Adrenal gland (tissue), 12 donors: ENCODE data around the gene DTX1. TPM values are rescaled to one million over a fixed set of nuclear protein-coding genes. Genes with fewer than 3 reads are reported as not detected.
"Not testable (repeated sequence)": the region's sequence is repeated elsewhere in the genome, so short reads cannot be mapped to it uniquely, and the experiment has no call there.

Experiments
- DNase-seq, 7 donors: peaks; one replicate each; pipeline ENCODE4 v3.0.0-alpha.2; 2019 to 2020
- H3K27ac ChIP-seq, 5 donors: fragments of 200-600 bp; sonication (generic) in 4 of 5; 1 replicate in 3 of 5; 2 replicates in 2 of 5; pipeline versions ENCODE4 v1.5.1 to v1.8.0; 2016 to 2020; ENCODE audit warnings: mild to moderate bottlenecking in 1 of 5
- H3K27me3 ChIP-seq: fragments of 200-600 bp; 2 replicates; pipeline ENCODE4 v1.8.0; 2021
- H3K36me3 ChIP-seq, 2 donors: fragments of 200-600 bp; replicated peaks in 1 of 2; 1 replicate in 1 of 2; 2 replicates in 1 of 2; pipeline versions ENCODE4 v1.5.1 to v1.8.0; 2018 to 2022
- H3K4me1 ChIP-seq, 2 donors: fragments of 200-600 bp; replicated peaks in 1 of 2; 1 replicate in 1 of 2; 2 replicates in 1 of 2; pipeline versions ENCODE4 v1.5.1 to v1.8.0; 2018 to 2021
- H3K4me3 ChIP-seq, 4 donors: fragments of 200-600 bp; sonication (generic) in 3 of 4; one replicate each; pipeline ENCODE4 v1.5.1; 2016 to 2018
- H3K9me3 ChIP-seq, 3 donors: fragments of 200-600 bp; sonication (generic) in 1 of 3; replicated peaks in 1 of 3; 1 replicate in 2 of 3; 2 replicates in 1 of 3; pipeline versions ENCODE4 v1.5.1 to v1.8.0; 2016 to 2021
- CTCF ChIP-seq, 6 experiments: fragments of 450-650 bp in 4 of 6; fragments of 200-600 bp in 2 of 6; sonication (generic) in 1 of 6; IDR thresholded peaks; 1 replicate in 5 of 6; 2 replicates in 1 of 6; pipeline versions ENCODE4 v1.5.1 to v1.8.0; 2016 to 2021; ENCODE audit warnings: antibody characterized with exemption in 6 of 6, mild to moderate bottlenecking in 2 of 6, moderate library complexity in 1 of 6
- POLR2A ChIP-seq, 2 donors: fragments of 450-650 bp; IDR thresholded peaks; one replicate each; pipeline ENCODE4 v1.6.1; 2017; ENCODE audit warnings: antibody characterized with exemption in 2 of 2, mild to moderate bottlenecking in 2 of 2, moderate library complexity in 1 of 2
- WGBS, 4 donors: extraction: QIAGEN DNeasy Blood & Tissue Kit in 2 of 4; methylation state at CpG; one replicate each; pipeline versions ENCODE4 v1.1.5 to v1.1.7; 2013 to 2017; 5-methylcytosine and 5-hydroxymethylcytosine counted together
- intact Hi-C, 2 donors: fragments of 100-400 bp; cut with DNase I; formaldehyde crosslinking; loops; one replicate each; pipeline versions ENCODE4 v1.14.1 to v1.15.0; 2022 to 2023
- polyA plus RNA-seq, 3 donors: library from polyadenylated mRNA; stranded (reverse); fragments of 200-250 nt in 2 of 3; fragments of 350-450 nt in 1 of 3; fragmentation: Illumina TruSeq in 1 of 3; extraction: RNeasy Lipid Tissue Mini Kit (QIAGEN cat#74804) in 1 of 3; gene quantifications; one replicate each; pipeline ENCODE4 v1.2.3, GENCODE V29; 2013 to 2014
- total RNA-seq, 9 donors: library from RNA; depleted of rRNA in 4 of 9; stranded (reverse); fragments of >200 nt in 4 of 9; fragments of 120-200 nt in 1 of 9; fragmentation: NEBNext Ultra II Directional in 1 of 9; extraction: Animal tissue kit (Norgen Biotek cat#: 25700) in 1 of 9; gene quantifications; one replicate each; pipeline versions ENCODE4 v1.1.0 to v1.2.4, GENCODE V29; 2013 to 2023
- donor health status: healthy with polysubstance abuse.
- donor health status: Bipolar disorder and iron deficiency.
- donor health status: DM: yes; HTN: yes; CAD: no.
- donor health status: DM: no; HTN: no; CAD: no.
- donor health status: DM: no; HTN: no; CAD: no.
- donor health status: DM: yes; HTN: yes; CAD: no.

Gene DTX1
- total and polyA plus RNA-seq, 12 donors, result 1.3 to 20.0 (median 6.9) TPM

GRCh38 chr12:113137861-113138783, 81.6 kb downstream of the DTX1 start:
- Histone ChIP-seq H3K9me3 (no peaks in the 10 kb centered on the region), H3K36me3 (no peaks in the 10 kb centered on the region), H3K27ac (peak overlapping the region in 1 of 5 donors; percentile 6), H3K27me3 (no peaks in the 10 kb centered on the region), H3K4me1 (peaks cover 14 to 38% of the 10 kb centered on the region in 2 donors), H3K4me3 (no peak overlapping the region)
- DNase-seq, result no peak
- intact Hi-C loops, result no loop called here
- WGBS, 4 donors, result 89 to 95% (median 91%) methylated on average over 8 to 12 of the region's 12 CpGs
- TF ChIP-seq CTCF (IDR thresholded peaks at IDR 0.05) (no peak), POLR2A (IDR thresholded peaks at IDR 0.05) (no peak)

GRCh38 chr12:113138826-113139225, 82.3 kb downstream of the DTX1 start:
- intact Hi-C loops, result no loop called here
- DNase-seq, result no peak
- Histone ChIP-seq H3K36me3 (no peaks in the 10 kb centered on the region), H3K27ac (peak overlapping the region in 1 of 5 donors; percentile 6), H3K4me1 (peaks cover 14 to 35% of the 10 kb centered on the region in 2 donors), H3K9me3 (no peaks in the 10 kb centered on the region), H3K4me3 (no peak overlapping the region), H3K27me3 (no peaks in the 10 kb centered on the region)
- WGBS, 4 donors, result 77 to 100% (median 79%) methylated on average over 1 to 3 of the region's 3 CpGs; no CpG with 5 or more reads in 1 of the 4 donors
- TF ChIP-seq CTCF (IDR thresholded peaks at IDR 0.05), result no peak
- no peak for TF ChIP-seq POLR2A (IDR thresholded peaks at IDR 0.05)

DNA sequence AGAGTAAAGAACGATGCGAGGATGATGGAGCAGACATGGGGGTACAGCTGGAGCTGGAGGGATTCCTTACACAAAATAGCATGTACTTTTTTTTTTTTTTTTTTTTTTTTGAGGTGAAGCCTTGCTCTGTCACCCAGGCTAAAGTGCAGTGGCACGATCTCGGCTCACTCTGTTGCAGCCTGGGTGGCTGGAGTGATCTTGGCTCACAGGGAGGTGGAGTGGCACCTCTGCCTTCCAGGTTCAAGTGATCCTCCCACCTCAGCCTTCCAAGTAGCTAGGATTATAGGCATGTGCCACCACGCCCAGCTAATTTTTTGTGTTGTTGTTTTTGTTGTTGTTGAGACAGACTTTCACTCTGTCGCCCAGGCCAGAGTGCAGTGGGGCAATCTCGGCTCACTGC, 84.2 kb downstream of the DTX1 start:
- no peak for DNase-seq
- Histone ChIP-seq H3K36me3 (no peaks in the 10 kb centered on the region), H3K4me3 (no peak overlapping the region), H3K27me3 (no peaks in the 10 kb centered on the region), H3K27ac (peak overlapping the region in 1 of 5 donors; percentile 21), H3K9me3 (no peaks in the 10 kb centered on the region), H3K4me1 (peaks cover 14 to 29% of the 10 kb centered on the region in 2 donors)
- intact Hi-C loops, result no loop called here
- WGBS, 4 donors, result 72 to 80% (median 74%) methylated on average over 7 of the region's 7 CpGs
- TF ChIP-seq POLR2A (IDR thresholded peaks at IDR 0.05) (no peak), CTCF (IDR thresholded peaks at IDR 0.05) (no peak)

- H3K4me3 ChIP-seq, H3K27me3 ChIP-seq, intact Hi-C loops, H3K36me3 ChIP-seq, H3K9me3 ChIP-seq, DNase-seq: not testable (repeated sequence)
- Histone ChIP-seq H3K27ac (peak overlapping the region in 3 of 5 donors; percentile 85 to 94 (median 92)), H3K4me1 (peaks cover 14 to 22% of the 10 kb centered on the region in 2 donors)
- 63 to 72% (median 67%) methylated on average over 3 of the region's 3 CpGs for WGBS, 4 donors
Observed at GRCh38 chr12:113141716-113142115, 85.2 kb downstream of the DTX1 start.
